Astrocyte (in vitro differentiated cells and primary cell): Measurements from ENCODE around the gene KIF1A. TPM values are rescaled to one million over a fixed set of nuclear protein-coding genes. Genes with fewer than 3 reads are reported as not detected.

Experiments used
- DNase-seq: peaks from one replicate; pipeline ENCODE4 v3.0.0-alpha.2; 2010; ENCODE audit warnings: low read depth
- FAIRE-seq: peaks from 2 replicates; lab custom pipeline; 2011; peaks lifted over from hg19 to GRCh38; lab: Jason Lieb, UNC
- H2AFZ ChIP-seq: 2 replicates; pipeline ENCODE4 v1.6.0; 2012; ENCODE audit warnings: low read depth, low read length, inconsistent platforms
- H3K27ac ChIP-seq: 2 replicates; pipeline ENCODE4 v1.5.1; 2011; ENCODE audit warnings: low read depth, low read length, inconsistent platforms
- H3K27me3 ChIP-seq: 2 replicates; pipeline ENCODE4 v1.6.0; 2011; ENCODE audit warnings: low read length, inconsistent platforms; ENCODE audit not compliant: insufficient read depth
- H3K36me3 ChIP-seq: 2 replicates; pipeline ENCODE4 v1.5.1; 2011; ENCODE audit warnings: low read length, inconsistent platforms; ENCODE audit not compliant: insufficient read depth
- H3K4me1 ChIP-seq: 2 replicates; pipeline ENCODE4 v1.5.1; 2011; ENCODE audit warnings: low read length, inconsistent platforms; ENCODE audit not compliant: insufficient read depth
- H3K4me2 ChIP-seq: 2 replicates; pipeline ENCODE4 v1.6.0; 2012; ENCODE audit warnings: low read length, inconsistent platforms
- H3K4me3 ChIP-seq: 2 replicates; pipeline ENCODE4 v1.5.1; 2011; ENCODE audit warnings: low read depth, mild to moderate bottlenecking, low read length, inconsistent platforms; ENCODE audit not compliant: insufficient read depth
- H3K79me2 ChIP-seq: 2 replicates; pipeline ENCODE4 v1.6.0; 2012; ENCODE audit warnings: mild to moderate bottlenecking, low read length, inconsistent platforms; ENCODE audit not compliant: insufficient read depth
- H3K9ac ChIP-seq: 2 replicates; pipeline ENCODE4 v1.6.0; 2012; ENCODE audit warnings: mild to moderate bottlenecking, low read length, inconsistent platforms
- H3K9me3 ChIP-seq: 2 replicates; pipeline ENCODE4 v1.5.1; 2012; ENCODE audit warnings: low read depth, mild to moderate bottlenecking, low read length, inconsistent platforms; ENCODE audit not compliant: insufficient read depth
- H4K20me1 ChIP-seq: 2 replicates; pipeline ENCODE4 v1.6.0; 2012; ENCODE audit warnings: low read length, inconsistent platforms; ENCODE audit not compliant: insufficient read depth
- H3K27ac Mint-ChIP-seq: one replicate; pipeline ENCODE4 v1.8.0; 2021; ENCODE audit warnings: mild to moderate bottlenecking, mixed read lengths; ENCODE audit not compliant: unreplicated experiment
- H3K27me3 Mint-ChIP-seq: one replicate; pipeline ENCODE4 v1.8.0; 2021; ENCODE audit warnings: low read depth, mixed read lengths; ENCODE audit not compliant: unreplicated experiment
- H3K36me3 Mint-ChIP-seq: one replicate; pipeline ENCODE4 v1.8.0; 2021; ENCODE audit warnings: low read depth, mixed read lengths; ENCODE audit not compliant: unreplicated experiment
- H3K4me1 Mint-ChIP-seq: one replicate; pipeline ENCODE4 v1.8.0; 2021; ENCODE audit warnings: low read depth, mixed read lengths; ENCODE audit not compliant: unreplicated experiment
- H3K4me3 Mint-ChIP-seq: one replicate; pipeline ENCODE4 v1.8.0; 2021; ENCODE audit warnings: mild to moderate bottlenecking, moderate library complexity, mixed read lengths; ENCODE audit not compliant: unreplicated experiment
- H3K9me3 Mint-ChIP-seq: one replicate; pipeline ENCODE4 v1.8.0; 2021; ENCODE audit warnings: mild to moderate bottlenecking, mixed read lengths; ENCODE audit not compliant: unreplicated experiment
- CTCF ChIP-seq: IDR thresholded peaks from 2 replicates; pipeline ENCODE4 v1.5.1; 2011; ENCODE audit warnings: low read depth, mild to moderate bottlenecking, inconsistent platforms, low read length, moderate library complexity; ENCODE audit not compliant: insufficient read depth
- EZH2 ChIP-seq: IDR thresholded peaks from 2 replicates; pipeline ENCODE4 v1.6.1; 2012; ENCODE audit warnings: mild to moderate bottlenecking, low read length, inconsistent platforms; ENCODE audit not compliant: insufficient read depth
- total RNA-seq: library from RNA; stranded (reverse); gene quantifications from 2 replicates; pipeline ENCODE4 v1.2.1, GENCODE V29; 2021

Gene KIF1A
- total RNA-seq, 1 donor from 2014 or later = 51.2 TPM

- DNase-seq (no peak), FAIRE-seq (no peak)
- H3K4me3 Mint-ChIP-seq = no peak overlapping the region
- no peak overlapping the region for H3K27ac ChIP-seq
- peaks cover 3% of the 10 kb centered on the region for H3K36me3 Mint-ChIP-seq
- no peaks in the 10 kb centered on the region for H3K36me3 ChIP-seq
- TF ChIP-seq CTCF (no peak), EZH2 (no peak)
- no peaks in the 10 kb centered on the region for H3K4me1 ChIP-seq
- peaks cover 13% of the 10 kb centered on the region for H3K27me3 ChIP-seq
- H3K4me1 Mint-ChIP-seq = no peaks in the 10 kb centered on the region
- H3K9me3 ChIP-seq = no peaks in the 10 kb centered on the region
- H3K9me3 Mint-ChIP-seq = no peaks in the 10 kb centered on the region
- no peaks in the 10 kb centered on the region for H3K79me2 ChIP-seq
- H3K4me3 ChIP-seq = no peak overlapping the region
- no peak overlapping the region for H3K27ac Mint-ChIP-seq
- no peaks in the 10 kb centered on the region for H4K20me1 ChIP-seq
- H2AFZ ChIP-seq = no peak overlapping the region
- H3K9ac ChIP-seq = no peak overlapping the region
- H3K27me3 Mint-ChIP-seq = peaks cover 25% of the 10 kb centered on the region
- no peak overlapping the region for H3K4me2 ChIP-seq
Observed at GRCh38 chr2:240712121-240712520, 107.9 kb downstream of the KIF1A start.

- TF ChIP-seq EZH2 (no peak), CTCF (no peak)
- Histone ChIP-seq H3K36me3 (no peaks in the 10 kb centered on the region), H4K20me1 (no peaks in the 10 kb centered on the region), H3K4me1 (no peaks in the 10 kb centered on the region), H2AFZ (no peak overlapping the region), H3K4me2 (no peak overlapping the region), H3K79me2 (no peaks in the 10 kb centered on the region), H3K9me3 (no peaks in the 10 kb centered on the region), H3K4me3 (no peak overlapping the region), H3K27ac (no peak overlapping the region), H3K9ac (no peak overlapping the region), H3K27me3 (peaks cover 13% of the 10 kb centered on the region)
- DNase-seq (no peak), FAIRE-seq (no peak)
- H3K27me3 Mint-ChIP-seq = peaks cover 27% of the 10 kb centered on the region
- no peak overlapping the region for H3K4me3 Mint-ChIP-seq
- no peaks in the 10 kb centered on the region for H3K4me1 Mint-ChIP-seq
- no peaks in the 10 kb centered on the region for H3K9me3 Mint-ChIP-seq
- peaks cover 3% of the 10 kb centered on the region for H3K36me3 Mint-ChIP-seq
- no peak overlapping the region for H3K27ac Mint-ChIP-seq
Observed at GRCh38 chr2:240711701-240712100, 108.3 kb downstream of the KIF1A start.

GRCh38 chr2:240711296-240711695 lies 108.7 kb downstream of the KIF1A start:
- H3K9me3 ChIP-seq = no peaks in the 10 kb centered on the region
- no peak for TF ChIP-seq EZH2
- TF ChIP-seq CTCF = no peak
- Mint-ChIP-seq H3K27me3 (peaks cover 24% of the 10 kb centered on the region), H3K9me3 (no peaks in the 10 kb centered on the region), H3K36me3 (peaks cover 2% of the 10 kb centered on the region), H3K4me3 (no peak overlapping the region), H3K27ac (no peak overlapping the region), H3K4me1 (no peaks in the 10 kb centered on the region)
- no peaks in the 10 kb centered on the region for H3K4me1 ChIP-seq
- peaks cover 13% of the 10 kb centered on the region for H3K27me3 ChIP-seq
- no peak overlapping the region for H3K4me3 ChIP-seq
- no peak overlapping the region for H2AFZ ChIP-seq
- H3K27ac ChIP-seq = no peak overlapping the region
- H3K9ac ChIP-seq = no peak overlapping the region
- H3K4me2 ChIP-seq = no peak overlapping the region
- no peaks in the 10 kb centered on the region for H3K79me2 ChIP-seq
- H4K20me1 ChIP-seq = no peaks in the 10 kb centered on the region
- no peaks in the 10 kb centered on the region for H3K36me3 ChIP-seq
- DNase-seq = no peak
- no peak for FAIRE-seq
